HG03342 (cell line): Measurements from ENCODE around the gene ZKSCAN8.

ENCODE experiments used
- ATAC-seq: cut with Tn5 transposase; IDR thresholded peaks from one replicate; pipeline ENCODE4 v1.9.1; 2021; ENCODE audit warnings: mild to moderate bottlenecking, moderate library complexity; ENCODE audit not compliant: unreplicated experiment

The ZKSCAN8 gene

DNA sequence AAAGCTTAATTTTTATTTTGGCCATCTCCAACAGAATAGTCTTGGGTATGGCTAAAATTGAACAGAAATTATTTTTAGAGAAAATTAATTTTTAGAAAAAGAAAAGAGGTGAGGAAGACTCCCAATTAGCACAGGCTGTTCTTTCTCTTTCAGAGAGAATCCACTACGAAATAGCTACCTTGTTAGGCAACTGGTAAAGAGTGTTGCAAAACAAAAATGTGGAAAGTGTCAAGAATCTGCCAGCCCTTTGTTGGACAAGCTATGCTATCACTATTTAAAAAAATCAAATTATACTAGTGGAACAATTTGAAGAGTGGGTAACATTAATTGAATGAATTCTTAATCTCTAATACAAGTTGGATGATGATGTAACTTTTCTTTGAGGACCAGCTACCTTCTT lies 64.2 kb downstream of the ZKSCAN8 start:
- no peak for ATAC-seq

DNA sequence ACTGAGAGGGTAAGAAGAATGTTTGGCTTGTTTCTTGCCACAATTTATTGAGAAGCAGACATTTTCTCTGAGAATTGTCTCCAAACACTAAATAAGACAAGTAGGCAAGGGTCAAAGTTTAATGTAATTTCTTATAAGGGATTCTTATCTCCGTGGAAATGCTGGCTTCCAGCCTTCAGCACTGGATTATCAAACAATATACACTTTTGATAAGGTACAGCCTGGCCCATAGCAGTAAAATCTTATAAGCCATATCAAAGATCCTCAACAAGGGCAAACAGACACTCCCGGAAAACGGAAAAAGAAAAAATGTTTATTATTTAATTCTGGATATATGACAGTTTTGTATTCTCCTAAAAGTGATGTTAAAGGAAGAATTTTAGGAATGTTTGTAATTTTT lies 64.8 kb downstream of the ZKSCAN8 start:
- no peak for ATAC-seq

DNA sequence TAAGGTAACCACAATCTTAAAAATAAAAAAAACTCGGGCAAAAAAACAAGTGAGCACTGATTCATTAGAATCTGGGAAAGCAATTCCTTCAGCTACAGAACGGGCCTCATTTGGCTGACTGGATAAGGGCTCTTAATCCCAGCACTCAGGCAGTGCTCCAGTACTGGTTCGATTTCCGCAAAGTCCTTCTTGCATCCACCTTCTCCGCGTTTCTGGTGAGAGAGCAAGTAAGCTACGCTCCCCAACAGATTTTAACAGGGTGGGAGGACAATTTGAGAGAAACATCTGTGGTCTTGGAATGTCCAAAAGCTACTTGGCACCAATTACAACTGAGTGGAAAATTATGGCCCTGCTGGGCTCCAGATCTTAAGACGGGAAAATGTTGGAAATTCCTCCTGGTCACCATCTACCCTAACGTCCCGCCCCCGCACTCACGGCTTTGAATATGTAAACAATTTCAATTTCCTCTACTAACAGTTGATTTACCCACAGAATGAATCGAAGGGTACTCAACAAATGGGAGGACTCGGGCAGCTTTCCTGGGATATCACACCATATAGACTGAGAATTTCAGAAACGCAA lies 65.3 kb downstream of the ZKSCAN8 start:
- no peak for ATAC-seq

DNA sequence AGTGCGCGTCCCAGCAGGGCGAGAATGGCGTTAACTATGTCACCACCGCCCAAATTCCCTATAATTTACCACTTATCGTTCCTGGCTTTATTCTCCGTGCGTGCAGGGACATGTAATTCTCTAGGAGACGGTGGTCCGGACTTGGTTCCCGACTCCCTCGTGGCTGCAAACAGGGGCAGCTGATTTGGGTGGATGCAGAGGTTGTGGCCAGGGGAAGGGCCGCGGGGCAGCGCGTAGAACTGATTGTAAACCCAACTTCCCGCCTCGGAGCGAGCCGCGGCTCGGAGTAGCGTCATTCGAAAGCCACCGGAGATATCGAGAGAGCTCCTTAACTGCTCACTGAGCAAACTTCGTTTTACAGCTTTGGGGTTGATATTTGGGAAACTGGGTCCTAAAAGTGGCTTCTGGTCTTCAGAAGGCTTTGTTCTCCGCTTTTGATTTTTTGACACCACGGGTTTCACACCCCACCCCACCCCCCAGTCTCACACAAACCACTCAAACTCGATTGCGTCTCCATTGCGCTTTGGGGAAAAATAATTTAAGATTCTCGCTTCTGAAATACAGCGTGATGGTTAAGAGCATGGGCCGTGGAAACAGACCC lies 65.9 kb downstream of the ZKSCAN8 start:
- ATAC-seq = no peak

DNA sequence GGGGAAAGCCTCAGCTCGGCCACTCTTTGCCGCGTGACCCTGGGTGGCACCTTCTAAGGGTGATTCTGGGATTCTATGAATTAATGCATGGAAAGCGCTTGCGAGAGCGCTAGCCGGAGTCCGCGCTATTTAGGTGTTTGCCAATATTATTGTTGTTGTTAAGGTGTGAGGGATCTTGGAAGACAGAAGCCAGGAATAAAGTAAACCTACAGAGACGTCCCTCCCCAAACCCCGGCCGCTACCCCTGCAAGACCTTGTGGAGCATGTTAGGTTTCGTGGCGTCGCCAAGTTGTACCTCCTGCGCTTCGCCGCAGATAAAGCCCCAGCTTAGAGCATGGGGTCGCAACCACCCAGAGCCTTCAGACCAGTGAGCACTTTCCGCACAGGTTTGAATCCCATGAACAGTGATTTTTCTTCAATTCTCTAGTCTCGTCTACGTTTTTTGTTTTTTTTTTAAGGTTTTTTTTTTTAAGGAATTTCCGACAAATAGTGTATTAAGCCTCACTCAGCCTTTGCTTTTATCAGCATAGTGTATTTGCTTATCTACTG lies 66.5 kb downstream of the ZKSCAN8 start:
- ATAC-seq = no peak
